Trophoblast cell (in vitro differentiated cells and primary cell): Measurements from ENCODE around the gene MRGPRX4.

Source experiments
- DNase-seq, 2 donors: peaks; one replicate each; pipeline ENCODE4 v3.0.0-alpha.2; 2016
- H2AFZ ChIP-seq: 2 replicates; pipeline ENCODE4 v1.6.1; 2013; ENCODE audit warnings: low read length, moderate library complexity, mild to moderate bottlenecking; ENCODE audit not compliant: insufficient read depth, poor library complexity
- H2AK5ac ChIP-seq: 2 replicates; pipeline ENCODE4 v1.6.1; 2013; ENCODE audit warnings: mild to moderate bottlenecking, low read length
- H2BK120ac ChIP-seq: 2 replicates; pipeline ENCODE4 v1.6.1; 2013; ENCODE audit warnings: low read length, mild to moderate bottlenecking, moderate library complexity; ENCODE audit not compliant: insufficient read depth, poor library complexity
- H2BK12ac ChIP-seq: 2 replicates; pipeline ENCODE4 v1.6.1; 2013; ENCODE audit warnings: mild to moderate bottlenecking, low read length, moderate library complexity
- H2BK5ac ChIP-seq: 2 replicates; pipeline ENCODE4 v1.6.1; 2013; ENCODE audit warnings: low read length, low read depth, moderate library complexity, mild to moderate bottlenecking; ENCODE audit not compliant: poor library complexity
- H3K14ac ChIP-seq: 2 replicates; pipeline ENCODE4 v1.6.1; 2013; ENCODE audit warnings: mild to moderate bottlenecking, low read length
- H3K18ac ChIP-seq: 2 replicates; pipeline ENCODE4 v1.6.1; 2013; ENCODE audit warnings: mild to moderate bottlenecking, low read length
- H3K23ac ChIP-seq: 2 replicates; pipeline ENCODE4 v1.6.1; 2013; ENCODE audit warnings: low read length
- H3K27ac ChIP-seq: 2 replicates; pipeline ENCODE4 v1.5.1; 2013; ENCODE audit warnings: low read depth, mild to moderate bottlenecking, inconsistent platforms, low read length, moderate library complexity
- H3K27me3 ChIP-seq: 2 replicates; pipeline ENCODE4 v1.6.1; 2013; ENCODE audit warnings: inconsistent platforms, mild to moderate bottlenecking, low read length, moderate library complexity; ENCODE audit not compliant: insufficient read depth
- H3K36me3 ChIP-seq, 2 experiments: 1 replicate in 1 of 2; 2 replicates in 1 of 2; pipeline ENCODE4 v1.6.1; 2013; ENCODE audit warnings: low read length in 2 of 2, mild to moderate bottlenecking in 2 of 2, moderate library complexity in 1 of 2; ENCODE audit not compliant: insufficient read depth in 2 of 2, control insufficient read depth in 1 of 2
- H3K4ac ChIP-seq: 2 replicates; pipeline ENCODE4 v1.6.1; 2013; ENCODE audit warnings: low read depth, mild to moderate bottlenecking, low read length, moderate library complexity
- H3K4me1 ChIP-seq, 2 experiments: 1 replicate in 1 of 2; 2 replicates in 1 of 2; pipeline ENCODE4 v1.6.1; 2013; ENCODE audit warnings: low read length in 2 of 2, mild to moderate bottlenecking in 2 of 2, moderate library complexity in 1 of 2; ENCODE audit not compliant: insufficient read depth in 2 of 2, control insufficient read depth in 1 of 2
- H3K4me2 ChIP-seq: 2 replicates; pipeline ENCODE4 v1.6.1; 2013; ENCODE audit warnings: inconsistent platforms, mild to moderate bottlenecking, low read length, moderate library complexity
- H3K4me3 ChIP-seq: 2 replicates; pipeline ENCODE4 v1.5.1; 2013; ENCODE audit warnings: mild to moderate bottlenecking, low read depth, low read length, inconsistent platforms
- H3K79me1 ChIP-seq: one replicate; pipeline ENCODE4 v1.6.1; 2013; ENCODE audit warnings: low read length
- H3K79me2 ChIP-seq: 2 replicates; pipeline ENCODE4 v1.6.1; 2013; ENCODE audit warnings: low read length, mild to moderate bottlenecking; ENCODE audit not compliant: control insufficient read depth, insufficient read depth, poor library complexity
- H3K9ac ChIP-seq: 2 replicates; pipeline ENCODE4 v1.6.1; 2013; ENCODE audit warnings: mild to moderate bottlenecking, low read length
- H3K9me3 ChIP-seq: 2 replicates; pipeline ENCODE4 v1.6.1; 2013; ENCODE audit warnings: low read depth, mild to moderate bottlenecking, control low read depth, inconsistent platforms, low read length; ENCODE audit not compliant: insufficient read depth
- H4K12ac ChIP-seq: 2 replicates; pipeline ENCODE4 v1.6.1; 2013; ENCODE audit warnings: low read depth, mild to moderate bottlenecking, low read length, moderate library complexity
- H4K8ac ChIP-seq: 2 replicates; pipeline ENCODE4 v1.6.1; 2013; ENCODE audit warnings: low read depth, mild to moderate bottlenecking, low read length, moderate library complexity
- H4K91ac ChIP-seq: one replicate; pipeline ENCODE4 v1.6.1; 2013; ENCODE audit warnings: low read depth, mild to moderate bottlenecking, low read length, moderate library complexity
- WGBS: extraction: QIAGEN DNeasy Blood & Tissue Kit; methylation state at CpG from one replicate; pipeline ENCODE4 v1.1.7; 2013; ENCODE audit warnings: missing lambda C conversion rate; ENCODE audit not compliant: insufficient read length, insufficient coverage; ENCODE audit errors: extremely low coverage; 5-methylcytosine and 5-hydroxymethylcytosine counted together

MRGPRX4 gene

GRCh38 chr11:18222814-18223421, 50.3 kb downstream of the MRGPRX4 start:
- H3K4me2 ChIP-seq: no peak overlapping the region
- H3K27ac ChIP-seq: no peak overlapping the region
- H3K79me1 ChIP-seq: no peaks in the 10 kb centered on the region
- no peak for DNase-seq
- no peak overlapping the region for H3K14ac ChIP-seq
- H2BK5ac ChIP-seq: no peak overlapping the region
- H2AK5ac ChIP-seq: no peak overlapping the region
- H2AFZ ChIP-seq: no peak overlapping the region
- no CpG with 5 or more reads among the region's 3 CpGs for WGBS
- H2BK12ac ChIP-seq: no peak overlapping the region
- no peaks in the 10 kb centered on the region for H3K4me1 ChIP-seq
- H4K8ac ChIP-seq: no peak overlapping the region
- no peaks in the 10 kb centered on the region for H3K79me2 ChIP-seq
- H3K9ac ChIP-seq: no peak overlapping the region
- H3K36me3 ChIP-seq: no peaks in the 10 kb centered on the region
- no peaks in the 10 kb centered on the region for H3K27me3 ChIP-seq
- no peak overlapping the region for H3K18ac ChIP-seq
- no peak overlapping the region for H2BK120ac ChIP-seq
- peaks cover 12% of the 10 kb centered on the region for H3K9me3 ChIP-seq
- no peak overlapping the region for H4K91ac ChIP-seq
- H4K12ac ChIP-seq: no peak overlapping the region
- H3K4me3 ChIP-seq: no peak overlapping the region
- no peak overlapping the region for H3K23ac ChIP-seq
- H3K4ac ChIP-seq: no peak overlapping the region
